ENCODE results near the gene MYL11.
A peak's percentile ranks its signal among the peaks of the same experiment; 100 is the strongest.

The MYL11 gene

GRCh38 chr16:30358990-30359870 lies 15.4 kb upstream of the MYL11 start:
- peaks cover 17% of the 10 kb centered on the region for H3K4me1 ChIP-seq (ENCODE audit: control insufficient read depth, insufficient read depth, low read length, poor library complexity, severe bottlenecking)
- H3K36me3 ChIP-seq (ENCODE audit: control insufficient read depth, insufficient read depth, low read length): peaks cover 37% of the 10 kb centered on the region
- no peak for DNase-seq
- H3K4me3 ChIP-seq (ENCODE audit: insufficient read depth, low read depth, low read length, poor library complexity, severe bottlenecking): no peak overlapping the region
- no peaks in the 10 kb centered on the region for H3K9me3 ChIP-seq (ENCODE audit: control insufficient read depth, low read length)
- H3K27ac ChIP-seq (ENCODE audit: insufficient read depth, low read length, poor library complexity, severe bottlenecking): no peak overlapping the region
- no peaks in the 10 kb centered on the region for H3K27me3 ChIP-seq (replicated peaks; ENCODE audit: control insufficient read depth, insufficient read depth, low read length, poor library complexity, severe bottlenecking)

- Histone ChIP-seq H3K9me3 (ENCODE audit: control insufficient read depth, low read length) (no peaks in the 10 kb centered on the region), H3K27me3 (replicated peaks; ENCODE audit: control insufficient read depth, insufficient read depth, low read length, poor library complexity, severe bottlenecking) (no peaks in the 10 kb centered on the region), H3K36me3 (ENCODE audit: control insufficient read depth, insufficient read depth, low read length) (peaks cover 41% of the 10 kb centered on the region), H3K4me3 (ENCODE audit: insufficient read depth, low read depth, low read length, poor library complexity, severe bottlenecking) (no peak overlapping the region), H3K27ac (ENCODE audit: insufficient read depth, low read length, poor library complexity, severe bottlenecking) (no peak overlapping the region), H3K4me1 (ENCODE audit: control insufficient read depth, insufficient read depth, low read length, poor library complexity, severe bottlenecking) (peaks cover 12% of the 10 kb centered on the region)
- DNase-seq: no peak
Measured at GRCh38 chr16:30359871-30360170, 14.8 kb upstream of the MYL11 start.

- no peaks in the 10 kb centered on the region for H3K9me3 ChIP-seq (ENCODE audit: control insufficient read depth, low read length)
- H3K36me3 ChIP-seq (ENCODE audit: control insufficient read depth, insufficient read depth, low read length): peaks cover 50% of the 10 kb centered on the region
- H3K4me3 ChIP-seq (ENCODE audit: insufficient read depth, low read depth, low read length, poor library complexity, severe bottlenecking): no peak overlapping the region
- H3K4me1 ChIP-seq (ENCODE audit: control insufficient read depth, insufficient read depth, low read length, poor library complexity, severe bottlenecking): peaks cover 4% of the 10 kb centered on the region
- no peak overlapping the region for H3K27ac ChIP-seq (ENCODE audit: insufficient read depth, low read length, poor library complexity, severe bottlenecking)
- DNase-seq: no peak
- H3K27me3 ChIP-seq (replicated peaks; ENCODE audit: control insufficient read depth, insufficient read depth, low read length, poor library complexity, severe bottlenecking): no peaks in the 10 kb centered on the region
Measured at GRCh38 chr16:30361180-30361579, 13.4 kb upstream of the MYL11 start.

- Histone ChIP-seq H3K36me3 (ENCODE audit: control insufficient read depth, insufficient read depth, low read length) (peaks cover 31% of the 10 kb centered on the region), H3K9me3 (ENCODE audit: control insufficient read depth, low read length) (no peaks in the 10 kb centered on the region), H3K27ac (ENCODE audit: insufficient read depth, low read length, poor library complexity, severe bottlenecking) (no peak overlapping the region), H3K4me1 (ENCODE audit: control insufficient read depth, insufficient read depth, low read length, poor library complexity, severe bottlenecking) (peaks cover 20% of the 10 kb centered on the region), H3K27me3 (replicated peaks; ENCODE audit: control insufficient read depth, insufficient read depth, low read length, poor library complexity, severe bottlenecking) (no peaks in the 10 kb centered on the region), H3K4me3 (ENCODE audit: insufficient read depth, low read depth, low read length, poor library complexity, severe bottlenecking) (no peak overlapping the region)
- DNase-seq: no peak
Measured at GRCh38 chr16:30365200-30365599, 9.4 kb upstream of the MYL11 start.

GRCh38 chr16:30366511-30366910 lies 8.1 kb upstream of the MYL11 start:
- H3K27me3 ChIP-seq (replicated peaks; ENCODE audit: control insufficient read depth, insufficient read depth, low read length, poor library complexity, severe bottlenecking): no peaks in the 10 kb centered on the region
- H3K4me1 ChIP-seq (ENCODE audit: control insufficient read depth, insufficient read depth, low read length, poor library complexity, severe bottlenecking): peaks cover 25% of the 10 kb centered on the region
- H3K36me3 ChIP-seq (ENCODE audit: control insufficient read depth, insufficient read depth, low read length): peaks cover 26% of the 10 kb centered on the region
- H3K9me3 ChIP-seq (ENCODE audit: control insufficient read depth, low read length): no peaks in the 10 kb centered on the region
- no peak overlapping the region for H3K27ac ChIP-seq (ENCODE audit: insufficient read depth, low read length, poor library complexity, severe bottlenecking)
- H3K4me3 ChIP-seq (ENCODE audit: insufficient read depth, low read depth, low read length, poor library complexity, severe bottlenecking): no peak overlapping the region
- no peak for DNase-seq

GRCh38 chr16:30367349-30368009 lies 7.1 kb upstream of the MYL11 start:
- no peaks in the 10 kb centered on the region for H3K27me3 ChIP-seq (replicated peaks; ENCODE audit: control insufficient read depth, insufficient read depth, low read length, poor library complexity, severe bottlenecking)
- H3K9me3 ChIP-seq (ENCODE audit: control insufficient read depth, low read length): no peaks in the 10 kb centered on the region
- H3K4me3 ChIP-seq (ENCODE audit: insufficient read depth, low read depth, low read length, poor library complexity, severe bottlenecking): no peak overlapping the region
- DNase-seq: no peak
- H3K36me3 ChIP-seq (ENCODE audit: control insufficient read depth, insufficient read depth, low read length): peaks cover 22% of the 10 kb centered on the region
- peaks cover 27% of the 10 kb centered on the region for H3K4me1 ChIP-seq (ENCODE audit: control insufficient read depth, insufficient read depth, low read length, poor library complexity, severe bottlenecking)
- H3K27ac ChIP-seq (ENCODE audit: insufficient read depth, low read length, poor library complexity, severe bottlenecking): no peak overlapping the region

GRCh38 chr16:30368122-30368791 lies 6.3 kb upstream of the MYL11 start:
- DNase-seq: no peak
- Histone ChIP-seq H3K27ac (ENCODE audit: insufficient read depth, low read length, poor library complexity, severe bottlenecking) (peak overlapping the region; percentile 65), H3K36me3 (ENCODE audit: control insufficient read depth, insufficient read depth, low read length) (peaks cover 20% of the 10 kb centered on the region), H3K4me1 (ENCODE audit: control insufficient read depth, insufficient read depth, low read length, poor library complexity, severe bottlenecking) (peaks cover 27% of the 10 kb centered on the region), H3K9me3 (ENCODE audit: control insufficient read depth, low read length) (no peaks in the 10 kb centered on the region), H3K27me3 (replicated peaks; ENCODE audit: control insufficient read depth, insufficient read depth, low read length, poor library complexity, severe bottlenecking) (no peaks in the 10 kb centered on the region), H3K4me3 (ENCODE audit: insufficient read depth, low read depth, low read length, poor library complexity, severe bottlenecking) (peak overlapping the region; percentile 73)

GRCh38 chr16:30368792-30369090 lies 5.9 kb upstream of the MYL11 start:
- H3K4me1 ChIP-seq (ENCODE audit: control insufficient read depth, insufficient read depth, low read length, poor library complexity, severe bottlenecking): peaks cover 27% of the 10 kb centered on the region
- H3K27me3 ChIP-seq (replicated peaks; ENCODE audit: control insufficient read depth, insufficient read depth, low read length, poor library complexity, severe bottlenecking): no peaks in the 10 kb centered on the region
- H3K36me3 ChIP-seq (ENCODE audit: control insufficient read depth, insufficient read depth, low read length): peaks cover 15% of the 10 kb centered on the region
- H3K4me3 ChIP-seq (ENCODE audit: insufficient read depth, low read depth, low read length, poor library complexity, severe bottlenecking): peak overlapping the region; percentile 73
- H3K9me3 ChIP-seq (ENCODE audit: control insufficient read depth, low read length): no peaks in the 10 kb centered on the region
- DNase-seq: no peak
- peak overlapping the region; percentile 65 for H3K27ac ChIP-seq (ENCODE audit: insufficient read depth, low read length, poor library complexity, severe bottlenecking)

- H3K4me1 ChIP-seq (ENCODE audit: control insufficient read depth, insufficient read depth, low read length, poor library complexity, severe bottlenecking): peaks cover 27% of the 10 kb centered on the region
- peak overlapping the region; percentile 65 for H3K27ac ChIP-seq (ENCODE audit: insufficient read depth, low read length, poor library complexity, severe bottlenecking)
- no peak for DNase-seq
- H3K27me3 ChIP-seq (replicated peaks; ENCODE audit: control insufficient read depth, insufficient read depth, low read length, poor library complexity, severe bottlenecking): no peaks in the 10 kb centered on the region
- H3K36me3 ChIP-seq (ENCODE audit: control insufficient read depth, insufficient read depth, low read length): peaks cover 13% of the 10 kb centered on the region
- peak overlapping the region; percentile 73 for H3K4me3 ChIP-seq (ENCODE audit: insufficient read depth, low read depth, low read length, poor library complexity, severe bottlenecking)
- H3K9me3 ChIP-seq (ENCODE audit: control insufficient read depth, low read length): no peaks in the 10 kb centered on the region
Measured at GRCh38 chr16:30369091-30369937, 5.3 kb upstream of the MYL11 start.

Measured in effector memory CD4-positive, alpha-beta T cell (primary cell).